ENCODE results near the gene KHK. TPM values are rescaled to one million over a fixed set of nuclear protein-coding genes. Genes with fewer than 3 reads are reported as not detected.

The KHK gene
- polyA plus RNA-seq, 4 donors: 45.4 to 55.6 (median 52.0) TPM

DNA sequence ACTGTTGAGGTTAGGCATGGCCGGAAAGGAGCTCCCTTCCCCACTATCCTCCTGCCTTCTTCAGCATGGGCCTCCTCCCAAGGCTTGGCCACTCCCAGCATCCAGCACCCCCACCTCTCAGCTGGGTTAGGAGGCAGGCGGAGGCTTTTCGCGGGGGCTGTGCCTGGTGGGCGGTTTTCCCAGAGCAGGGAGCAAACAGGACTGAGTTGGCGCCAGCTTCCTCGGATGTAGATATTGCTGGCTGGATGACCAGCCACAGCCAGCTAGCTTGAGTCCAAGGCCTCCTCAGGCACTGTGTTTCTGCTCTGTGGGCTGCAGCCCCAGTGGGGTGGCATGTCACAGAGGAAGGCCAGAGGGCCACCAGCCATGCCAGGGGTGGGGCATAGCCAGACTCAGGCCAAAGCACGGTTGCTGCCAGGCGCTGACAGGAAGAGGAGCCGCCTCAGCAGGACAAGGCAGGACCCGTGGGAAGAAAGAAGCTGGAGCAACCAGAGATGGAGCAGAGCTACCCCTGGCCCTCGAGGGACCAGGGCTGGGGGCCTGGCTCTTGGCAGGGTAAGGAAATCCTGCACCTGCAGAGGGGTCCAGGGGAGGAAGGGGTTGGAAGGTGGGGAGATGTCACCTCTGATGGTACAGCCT, 62.3 kb downstream of the KHK start, which contains the start of gene TCF23:
Gene TCF23 (plus strand): TSS at position 204 of the 639 bp plus-strand sequence. CDS start 130 bp downstream, at position 334.
- peak in 2 of 4 donors; percentile 23 to 36 for DNase-seq (ENCODE audit: low read depth in 4 of 4, low spot score in 2 of 4)

- DNase-seq (ENCODE audit: low read depth in 4 of 4, low spot score in 2 of 4): no peak
Measured at GRCh38 chr2:27149570-27150405, 63.2 kb downstream of the KHK start.

Other genes with a start within 250 kb of the KHK start
- 1 to 10 TPM; 4.5 to 7.7 (median 6.3) TPM for gene DPYSL5, start 238.6 kb upstream of the KHK start, polyA plus RNA-seq (ENCODE audit: insufficient read length in 4 of 4)
- 10 to 100 TPM; 11.2 to 16.6 (median 13.6) TPM for gene MAPRE3, start 116.1 kb upstream of the KHK start, polyA plus RNA-seq (ENCODE audit: insufficient read length in 4 of 4)
- 10 to 100 TPM; 52.6 to 75.7 (median 61.0) TPM for gene TMEM214, start 53.8 kb upstream of the KHK start, polyA plus RNA-seq (ENCODE audit: insufficient read length in 4 of 4)
- gene AGBL5, start 35.1 kb upstream of the KHK start, polyA plus RNA-seq (ENCODE audit: insufficient read length in 4 of 4): 10 to 100 TPM; 58.7 to 71.0 (median 65.6) TPM
- gene OST4, start 15.1 kb upstream of the KHK start, polyA plus RNA-seq (ENCODE audit: insufficient read length in 4 of 4): 100 to 1,000 TPM; 222 to 297 (median 264) TPM
- 100 to 1,000 TPM in 2 of 4 donors, 10 to 100 TPM in 2; 75.5 to 182 (median 99.1) TPM for gene EMILIN1, start 8.2 kb upstream of the KHK start, polyA plus RNA-seq (ENCODE audit: insufficient read length in 4 of 4)
- gene CGREF1, start 32.4 kb downstream of the KHK start, polyA plus RNA-seq (ENCODE audit: insufficient read length in 4 of 4): 1 to 10 TPM; 5.4 to 7.3 (median 6.5) TPM
- 1 to 10 TPM in 3 of 4 donors, under 1 TPM in 1; 0.99 to 2.0 (median 1.3) TPM for gene ABHD1, start 37.0 kb downstream of the KHK start, polyA plus RNA-seq (ENCODE audit: insufficient read length in 4 of 4)
- gene PREB, start 47.9 kb downstream of the KHK start, polyA plus RNA-seq (ENCODE audit: insufficient read length in 4 of 4): 10 to 100 TPM; 46.6 to 54.1 (median 52.2) TPM
- not detected for gene PRR30, start 52.6 kb downstream of the KHK start, polyA plus RNA-seq (ENCODE audit: insufficient read length in 4 of 4)
- under 1 TPM; 0.42 to 0.76 (median 0.70) TPM for gene TCF23, start 62.2 kb downstream of the KHK start, polyA plus RNA-seq (ENCODE audit: insufficient read length in 4 of 4)
- gene ATRAID, start 125.3 kb downstream of the KHK start, polyA plus RNA-seq (ENCODE audit: insufficient read length in 4 of 4): 100 to 1,000 TPM; 144 to 186 (median 158) TPM
- 10 to 100 TPM; 29.6 to 48.6 (median 39.4) TPM for gene SLC5A6, start 125.5 kb downstream of the KHK start, polyA plus RNA-seq (ENCODE audit: insufficient read length in 4 of 4)
- 10 to 100 TPM; 34.7 to 63.8 (median 46.3) TPM for gene CAD, start 130.6 kb downstream of the KHK start, polyA plus RNA-seq (ENCODE audit: insufficient read length in 4 of 4)
- 10 to 100 TPM in 1 of 4 donors, 1 to 10 TPM in 3; 5.3 to 11.2 (median 7.0) TPM for gene SLC30A3, start 176.3 kb downstream of the KHK start, polyA plus RNA-seq (ENCODE audit: insufficient read length in 4 of 4)
- gene DNAJC5G, start 188.7 kb downstream of the KHK start, polyA plus RNA-seq (ENCODE audit: insufficient read length in 4 of 4): 1 to 10 TPM in 2 of 4 donors, under 1 TPM in 2; 0.43 to 1.6 (median 0.83) TPM
- 1 to 10 TPM; 3.4 to 8.7 (median 4.7) TPM for gene TRIM54, start 195.7 kb downstream of the KHK start, polyA plus RNA-seq (ENCODE audit: insufficient read length in 4 of 4)
- 1 to 10 TPM in 2 of 4 donors, under 1 TPM in 2; 0.59 to 1.5 (median 1.1) TPM for gene UCN, start 221.7 kb downstream of the KHK start, polyA plus RNA-seq (ENCODE audit: insufficient read length in 4 of 4)
- gene MPV17, start 236.3 kb downstream of the KHK start, polyA plus RNA-seq (ENCODE audit: insufficient read length in 4 of 4): 10 to 100 TPM; 69.5 to 93.3 (median 80.5) TPM